ENCODE measurements around the gene ACSL3. TPM values are rescaled to one million over a fixed set of nuclear protein-coding genes. Genes with fewer than 3 reads are reported as not detected.

The ACSL3 gene
- total RNA-seq, 1 experiment from 2014 or later: 98.5 TPM

DNA sequence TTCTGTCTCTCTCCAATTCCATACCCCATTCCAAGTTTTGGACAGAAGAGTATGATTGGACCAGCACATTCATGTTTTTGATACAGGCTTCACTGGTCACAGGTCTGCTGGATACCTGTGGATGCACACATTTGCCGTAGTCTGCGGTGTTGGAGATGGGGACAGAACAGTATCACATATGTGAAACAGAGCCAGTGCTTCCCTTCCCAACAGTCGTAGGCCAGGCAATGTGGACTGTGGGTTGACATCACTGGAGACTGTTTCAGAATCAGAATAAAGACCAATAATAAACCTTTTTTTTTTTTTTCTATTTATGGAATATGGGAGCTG lies 18.7 kb downstream of the ACSL3 start:
- peaks cover 24% of the 10 kb centered on the region; the same call in 1 of the 2 replicates for H4K20me1 ChIP-seq (ENCODE audit: insufficient read depth, low read depth, low read length)
- no peak overlapping the region for H2AFZ ChIP-seq (ENCODE audit: low read length)
- H3K4me2 ChIP-seq (ENCODE audit: low read depth, low read length, poor library complexity, severe bottlenecking): no peak overlapping the region
- peaks cover 100% of the 10 kb centered on the region for H3K79me2 ChIP-seq (ENCODE audit: low read length)
- no peaks in the 10 kb centered on the region for H3K9me3 ChIP-seq (ENCODE audit: low read length)
- H3K4me3 ChIP-seq (ENCODE audit: low read length): no peak overlapping the region
- no peak overlapping the region for H3K27ac ChIP-seq (ENCODE audit: low read length)
- H3K27me3 ChIP-seq (ENCODE audit: low read length): no peaks in the 10 kb centered on the region
- DNase-seq: no peak
- H3K9me2 ChIP-seq (replicated peaks; ENCODE audit: insufficient read depth, low read length): no peaks in the 10 kb centered on the region
- no peak overlapping the region for H3K9ac ChIP-seq (ENCODE audit: low read length)
- H3K36me3 ChIP-seq (ENCODE audit: insufficient read depth, low read length): no peaks in the 10 kb centered on the region
- peaks cover 14% of the 10 kb centered on the region for H3K4me1 ChIP-seq (ENCODE audit: low read length)

DNA sequence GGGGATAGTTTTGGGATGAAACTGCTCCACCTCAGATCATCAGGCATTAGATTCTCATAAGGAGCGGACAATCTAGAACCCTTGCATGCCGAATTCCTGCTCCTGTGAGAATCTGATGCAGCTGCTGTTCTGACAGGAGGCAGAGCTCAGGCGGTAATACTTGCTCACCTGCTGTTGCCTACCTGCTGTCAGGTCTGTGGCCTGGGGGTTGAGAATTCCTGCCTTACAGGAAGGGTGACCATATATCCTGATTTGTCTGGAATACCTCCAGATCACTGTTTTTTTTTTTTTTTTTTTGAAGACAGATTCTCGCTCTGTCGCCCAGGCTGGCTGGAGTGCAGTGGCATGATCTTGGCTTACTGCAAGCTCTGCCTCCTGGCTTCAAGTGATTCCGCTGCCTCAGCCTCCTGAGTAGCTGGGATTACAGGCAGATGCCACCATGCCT lies 21.7 kb downstream of the ACSL3 start:
- Histone ChIP-seq H3K27ac (ENCODE audit: low read length) (no peak overlapping the region), H3K9me2 (replicated peaks; ENCODE audit: insufficient read depth, low read length) (no peaks in the 10 kb centered on the region), H4K20me1 (ENCODE audit: insufficient read depth, low read depth, low read length) (peaks cover 17% of the 10 kb centered on the region), H3K4me2 (ENCODE audit: low read depth, low read length, poor library complexity, severe bottlenecking) (no peak overlapping the region), H3K9ac (ENCODE audit: low read length) (no peak overlapping the region), H3K9me3 (ENCODE audit: low read length) (no peaks in the 10 kb centered on the region), H2AFZ (ENCODE audit: low read length) (no peak overlapping the region), H3K36me3 (ENCODE audit: insufficient read depth, low read length) (no peaks in the 10 kb centered on the region), H3K79me2 (ENCODE audit: low read length) (peaks cover 100% of the 10 kb centered on the region), H3K4me3 (ENCODE audit: low read length) (no peak overlapping the region), H3K27me3 (ENCODE audit: low read length) (no peaks in the 10 kb centered on the region), H3K4me1 (ENCODE audit: low read length) (peaks cover 14% of the 10 kb centered on the region)
- no peak for DNase-seq

DNA sequence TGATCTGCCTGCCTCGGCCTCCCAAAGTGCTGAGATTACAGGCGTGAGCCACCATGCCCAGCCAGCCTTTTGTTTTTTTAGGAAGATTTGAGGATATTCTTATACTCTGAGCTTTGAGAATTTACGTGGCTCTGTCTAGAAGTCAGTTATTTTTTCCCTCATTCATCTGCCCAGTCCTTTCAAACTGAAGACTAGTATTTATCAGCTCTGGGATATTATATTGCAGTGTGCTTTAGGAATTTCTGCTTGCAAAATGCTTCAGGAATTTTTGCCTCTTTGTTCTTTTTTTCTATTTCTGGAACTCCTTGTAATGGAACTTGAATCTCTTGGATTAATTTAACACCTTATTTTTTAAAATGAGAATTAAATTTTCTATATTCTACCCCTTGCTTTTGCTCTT lies 22.6 kb downstream of the ACSL3 start:
- Histone ChIP-seq H4K20me1 (ENCODE audit: insufficient read depth, low read depth, low read length) (peaks cover 17% of the 10 kb centered on the region), H3K9me2 (replicated peaks; ENCODE audit: insufficient read depth, low read length) (no peaks in the 10 kb centered on the region), H3K27me3 (ENCODE audit: low read length) (no peaks in the 10 kb centered on the region), H3K4me2 (ENCODE audit: low read depth, low read length, poor library complexity, severe bottlenecking) (no peak overlapping the region), H3K9me3 (ENCODE audit: low read length) (no peaks in the 10 kb centered on the region), H3K27ac (ENCODE audit: low read length) (no peak overlapping the region), H3K79me2 (ENCODE audit: low read length) (peaks cover 98% of the 10 kb centered on the region), H3K4me1 (ENCODE audit: low read length) (peaks cover 14% of the 10 kb centered on the region), H3K9ac (ENCODE audit: low read length) (no peak overlapping the region), H3K4me3 (ENCODE audit: low read length) (no peak overlapping the region), H2AFZ (ENCODE audit: low read length) (no peak overlapping the region), H3K36me3 (ENCODE audit: insufficient read depth, low read length) (no peaks in the 10 kb centered on the region)
- no peak for DNase-seq

DNA sequence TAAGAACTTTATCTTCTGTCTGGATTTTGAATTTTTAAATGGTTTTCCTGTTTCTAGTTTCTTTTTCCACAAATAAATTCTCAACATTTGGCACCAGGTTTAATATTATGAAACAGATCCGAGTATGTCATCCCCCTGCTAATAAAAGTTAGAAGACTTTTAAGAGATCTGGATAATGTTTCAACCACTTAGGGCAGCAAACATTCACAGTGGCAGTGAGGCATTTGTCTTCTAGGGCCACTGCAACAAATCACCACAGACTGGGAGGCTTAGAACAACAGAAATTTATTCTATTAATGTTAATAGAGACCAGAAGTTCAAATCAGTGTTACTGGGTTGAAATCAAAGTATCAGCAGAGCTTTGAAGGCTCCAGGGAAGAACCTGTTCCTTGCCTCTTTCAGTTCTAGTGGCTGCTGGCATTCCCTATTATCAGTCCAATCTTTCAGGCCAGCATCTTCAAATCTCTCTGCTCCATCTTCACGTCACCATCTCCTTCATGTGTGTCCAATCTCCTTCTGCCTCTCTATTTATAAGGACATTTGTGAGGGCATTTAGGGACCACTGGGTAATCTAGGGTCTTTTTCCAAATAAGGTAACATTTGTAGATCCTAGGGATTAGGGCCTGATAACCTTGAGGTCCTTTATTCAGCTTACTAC lies 23.4 kb downstream of the ACSL3 start:
- Histone ChIP-seq H3K9me2 (replicated peaks; ENCODE audit: insufficient read depth, low read length) (no peaks in the 10 kb centered on the region), H4K20me1 (ENCODE audit: insufficient read depth, low read depth, low read length) (peaks cover 19% of the 10 kb centered on the region), H3K36me3 (ENCODE audit: insufficient read depth, low read length) (no peaks in the 10 kb centered on the region), H3K27ac (ENCODE audit: low read length) (no peak overlapping the region), H3K9me3 (ENCODE audit: low read length) (no peaks in the 10 kb centered on the region), H3K79me2 (ENCODE audit: low read length) (peaks cover 98% of the 10 kb centered on the region), H3K4me2 (ENCODE audit: low read depth, low read length, poor library complexity, severe bottlenecking) (no peak overlapping the region), H3K4me3 (ENCODE audit: low read length) (no peak overlapping the region), H3K4me1 (ENCODE audit: low read length) (peaks cover 11% of the 10 kb centered on the region), H2AFZ (ENCODE audit: low read length) (no peak overlapping the region), H3K27me3 (ENCODE audit: low read length) (no peaks in the 10 kb centered on the region), H3K9ac (ENCODE audit: low read length) (no peak overlapping the region)
- DNase-seq: no peak

DNA sequence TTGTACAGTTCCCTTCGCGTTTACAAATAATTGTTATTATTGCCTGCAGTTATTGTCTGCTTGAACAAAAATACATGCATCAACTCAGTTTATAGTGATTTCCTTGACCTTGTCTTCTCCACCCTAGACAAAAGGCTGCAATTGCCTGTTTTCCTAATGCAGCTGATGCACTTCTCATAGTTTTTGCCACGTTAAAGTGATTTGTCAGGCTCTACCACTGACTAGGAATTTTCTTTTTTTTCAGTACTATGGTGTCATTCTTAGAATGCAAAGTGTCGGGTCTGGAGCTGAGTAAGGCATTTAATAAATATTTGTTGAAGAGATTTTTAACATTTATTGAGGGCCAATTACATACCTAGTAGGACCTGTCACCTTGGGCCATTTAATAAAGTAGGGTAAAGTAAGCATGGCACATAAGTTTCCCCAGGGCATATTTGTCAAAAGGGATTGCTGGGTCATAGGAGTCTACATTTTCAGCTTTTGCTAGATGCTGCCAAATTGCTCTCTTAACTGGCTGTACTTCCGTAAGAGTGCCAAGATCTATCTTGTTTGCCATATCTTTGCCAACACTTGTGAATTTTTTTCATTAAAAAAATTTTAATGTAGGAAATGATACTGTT lies 24.1 kb downstream of the ACSL3 start:
- Histone ChIP-seq H3K4me3 (ENCODE audit: low read length) (no peak overlapping the region), H3K79me2 (ENCODE audit: low read length) (peaks cover 98% of the 10 kb centered on the region), H4K20me1 (ENCODE audit: insufficient read depth, low read depth, low read length) (peaks cover 17% of the 10 kb centered on the region), H2AFZ (ENCODE audit: low read length) (no peak overlapping the region), H3K4me2 (ENCODE audit: low read depth, low read length, poor library complexity, severe bottlenecking) (no peak overlapping the region), H3K9ac (ENCODE audit: low read length) (no peak overlapping the region), H3K9me2 (replicated peaks; ENCODE audit: insufficient read depth, low read length) (no peaks in the 10 kb centered on the region), H3K36me3 (ENCODE audit: insufficient read depth, low read length) (no peaks in the 10 kb centered on the region), H3K27ac (ENCODE audit: low read length) (no peak overlapping the region), H3K9me3 (ENCODE audit: low read length) (no peaks in the 10 kb centered on the region), H3K4me1 (ENCODE audit: low read length) (peaks cover 6% of the 10 kb centered on the region; the same call in 1 of the 2 replicates), H3K27me3 (ENCODE audit: low read length) (no peaks in the 10 kb centered on the region)
- DNase-seq: no peak

DNA sequence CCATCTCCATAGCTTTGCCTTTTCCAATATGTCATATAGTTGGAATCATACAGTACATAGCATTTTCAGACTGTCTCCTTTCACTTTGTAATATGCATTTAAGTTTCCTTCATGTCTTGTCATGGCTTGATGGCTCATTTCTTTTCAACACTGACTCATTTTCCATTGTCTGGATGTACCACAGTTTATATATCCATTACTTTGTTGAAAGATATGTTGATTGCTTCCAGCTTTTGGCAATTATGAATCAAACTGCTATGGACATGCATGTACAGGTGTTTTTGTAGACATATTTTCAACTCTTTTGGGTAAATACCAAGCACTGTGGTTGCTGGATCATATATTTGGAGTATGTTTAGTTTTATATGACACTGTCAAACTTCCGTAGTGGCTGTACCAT lies 26.3 kb downstream of the ACSL3 start:
- H3K9me2 ChIP-seq (replicated peaks; ENCODE audit: insufficient read depth, low read length): no peaks in the 10 kb centered on the region
- peaks cover 99% of the 10 kb centered on the region for H3K79me2 ChIP-seq (ENCODE audit: low read length)

DNA sequence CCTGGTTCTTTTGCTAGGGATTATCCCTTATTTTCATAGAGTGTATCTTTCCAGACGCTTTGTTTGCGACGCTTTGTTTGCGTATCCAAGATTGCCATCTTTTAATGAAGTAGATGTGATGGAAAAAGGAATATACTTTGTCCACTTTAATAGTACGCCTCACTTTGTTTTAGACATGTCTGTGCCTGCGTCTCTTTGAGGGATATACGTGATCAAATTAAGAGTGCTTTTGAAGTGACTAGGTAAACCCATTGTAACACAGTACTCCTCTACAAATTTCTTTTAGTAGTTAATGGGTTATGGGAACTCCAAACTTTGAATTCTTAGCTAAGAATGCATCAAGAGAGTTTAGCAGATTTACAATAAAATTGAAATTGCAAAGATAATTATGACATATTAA lies 27.9 kb downstream of the ACSL3 start:
- peaks cover 16% of the 10 kb centered on the region for H3K4me1 ChIP-seq (ENCODE audit: low read length)
- H3K9ac ChIP-seq (ENCODE audit: low read length): no peak overlapping the region
- no peak overlapping the region for H3K27ac ChIP-seq (ENCODE audit: low read length)
- H3K9me3 ChIP-seq (ENCODE audit: low read length): no peaks in the 10 kb centered on the region
- peaks cover 99% of the 10 kb centered on the region for H3K79me2 ChIP-seq (ENCODE audit: low read length)
- no peaks in the 10 kb centered on the region for H3K9me2 ChIP-seq (replicated peaks; ENCODE audit: insufficient read depth, low read length)
- H3K4me3 ChIP-seq (ENCODE audit: low read length): no peak overlapping the region
- no peak overlapping the region for H3K4me2 ChIP-seq (ENCODE audit: low read depth, low read length, poor library complexity, severe bottlenecking)
- H3K27me3 ChIP-seq (ENCODE audit: low read length): no peaks in the 10 kb centered on the region
- no peak for DNase-seq
- no peaks in the 10 kb centered on the region for H3K36me3 ChIP-seq (ENCODE audit: insufficient read depth, low read length)
- no peak overlapping the region for H2AFZ ChIP-seq (ENCODE audit: low read length)
- peaks cover 18% of the 10 kb centered on the region for H4K20me1 ChIP-seq (ENCODE audit: insufficient read depth, low read depth, low read length)

More for the DNA sequence above, 26.3 kb downstream of the ACSL3 start:
- Histone ChIP-seq H2AFZ (ENCODE audit: low read length) (no peak overlapping the region), H3K36me3 (ENCODE audit: insufficient read depth, low read length) (no peaks in the 10 kb centered on the region), H4K20me1 (ENCODE audit: insufficient read depth, low read depth, low read length) (peaks cover 17% of the 10 kb centered on the region), H3K9me3 (ENCODE audit: low read length) (no peaks in the 10 kb centered on the region), H3K4me2 (ENCODE audit: low read depth, low read length, poor library complexity, severe bottlenecking) (no peak overlapping the region), H3K9ac (ENCODE audit: low read length) (no peak overlapping the region), H3K27me3 (ENCODE audit: low read length) (no peaks in the 10 kb centered on the region), H3K27ac (ENCODE audit: low read length) (no peak overlapping the region), H3K4me1 (ENCODE audit: low read length) (peaks cover 12% of the 10 kb centered on the region), H3K4me3 (ENCODE audit: low read length) (no peak overlapping the region)
- no peak for DNase-seq

DNA sequence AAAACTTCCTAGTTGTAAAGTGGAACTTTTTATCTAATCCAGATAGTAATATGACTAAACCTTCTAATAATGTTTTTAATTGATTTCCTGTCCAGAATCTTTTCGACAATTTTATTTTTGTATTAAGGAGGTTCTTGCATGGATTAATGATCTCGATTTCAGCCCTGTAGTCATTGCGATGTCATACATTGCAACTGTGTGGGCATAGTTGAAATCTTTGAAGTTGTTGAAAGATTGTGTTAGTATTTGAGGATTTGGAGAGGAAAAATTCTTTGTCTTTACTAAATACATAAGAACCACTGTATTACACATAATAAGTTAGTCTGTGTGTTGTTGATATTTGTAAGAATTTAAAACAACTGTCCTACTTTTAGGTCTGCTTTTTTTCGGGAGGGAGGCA lies 31.1 kb downstream of the ACSL3 start:
- no peak overlapping the region for H3K4me3 ChIP-seq (ENCODE audit: low read length)
- H3K79me2 ChIP-seq (ENCODE audit: low read length): peaks cover 83% of the 10 kb centered on the region
- H3K4me1 ChIP-seq (ENCODE audit: low read length): peaks cover 23% of the 10 kb centered on the region
- H3K4me2 ChIP-seq (ENCODE audit: low read depth, low read length, poor library complexity, severe bottlenecking): no peak overlapping the region
- no peaks in the 10 kb centered on the region for H3K9me2 ChIP-seq (replicated peaks; ENCODE audit: insufficient read depth, low read length)
- no peak overlapping the region for H2AFZ ChIP-seq (ENCODE audit: low read length)
- no peak overlapping the region for H3K9ac ChIP-seq (ENCODE audit: low read length)
- DNase-seq: no peak
- H4K20me1 ChIP-seq (ENCODE audit: insufficient read depth, low read depth, low read length): peaks cover 13% of the 10 kb centered on the region
- H3K9me3 ChIP-seq (ENCODE audit: low read length): no peaks in the 10 kb centered on the region
- no peaks in the 10 kb centered on the region for H3K36me3 ChIP-seq (ENCODE audit: insufficient read depth, low read length)
- H3K27me3 ChIP-seq (ENCODE audit: low read length): no peaks in the 10 kb centered on the region
- no peak overlapping the region for H3K27ac ChIP-seq (ENCODE audit: low read length)

Measured in Karpas-422 (cell line).